Measurements from ENCODE around the gene MIDN.

The MIDN gene

DNA sequence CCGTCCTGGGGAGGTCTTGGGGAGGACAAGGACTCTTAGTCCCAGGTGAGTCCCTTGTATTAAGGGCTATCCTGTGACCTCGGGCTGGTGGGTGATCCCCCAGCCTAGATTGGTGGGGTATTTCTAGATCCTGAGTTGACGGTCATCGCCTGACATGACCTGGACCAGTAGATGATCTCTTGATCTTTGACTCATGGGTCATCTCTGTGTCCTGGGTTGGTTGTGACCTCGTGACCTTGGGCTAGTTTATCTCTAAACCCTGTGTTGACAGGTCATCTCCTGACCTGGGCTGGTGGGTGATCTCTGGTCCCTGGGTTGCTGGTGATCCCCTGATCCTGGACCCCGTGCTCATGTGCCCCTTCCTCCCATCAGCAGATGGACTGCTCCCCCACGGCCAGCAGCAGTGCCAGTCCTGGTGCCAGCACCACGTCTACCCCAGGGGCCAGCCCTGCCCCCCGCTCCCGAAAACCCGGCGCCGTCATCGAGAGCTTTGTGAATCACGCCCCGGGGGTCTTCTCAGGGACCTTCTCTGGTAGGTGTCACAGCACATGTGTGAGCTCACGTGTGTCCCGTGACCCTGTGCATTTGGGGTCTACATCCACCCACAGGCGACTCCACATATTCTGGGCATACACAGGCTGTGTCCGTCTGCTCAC is 6.3 kb downstream of the MIDN start:
- TF ChIP-seq, protein P1, sequence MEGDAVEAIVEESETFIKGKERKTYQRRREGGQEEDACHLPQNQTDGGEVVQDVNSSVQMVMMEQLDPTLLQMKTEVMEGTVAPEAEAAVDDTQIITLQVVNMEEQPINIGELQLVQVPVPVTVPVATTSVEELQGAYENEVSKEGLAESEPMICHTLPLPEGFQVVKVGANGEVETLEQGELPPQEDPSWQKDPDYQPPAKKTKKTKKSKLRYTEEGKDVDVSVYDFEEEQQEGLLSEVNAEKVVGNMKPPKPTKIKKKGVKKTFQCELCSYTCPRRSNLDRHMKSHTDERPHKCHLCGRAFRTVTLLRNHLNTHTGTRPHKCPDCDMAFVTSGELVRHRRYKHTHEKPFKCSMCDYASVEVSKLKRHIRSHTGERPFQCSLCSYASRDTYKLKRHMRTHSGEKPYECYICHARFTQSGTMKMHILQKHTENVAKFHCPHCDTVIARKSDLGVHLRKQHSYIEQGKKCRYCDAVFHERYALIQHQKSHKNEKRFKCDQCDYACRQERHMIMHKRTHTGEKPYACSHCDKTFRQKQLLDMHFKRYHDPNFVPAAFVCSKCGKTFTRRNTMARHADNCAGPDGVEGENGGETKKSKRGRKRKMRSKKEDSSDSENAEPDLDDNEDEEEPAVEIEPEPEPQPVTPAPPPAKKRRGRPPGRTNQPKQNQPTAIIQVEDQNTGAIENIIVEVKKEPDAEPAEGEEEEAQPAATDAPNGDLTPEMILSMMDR (IDR thresholded peaks at IDR 0.05; ENCODE audit: insufficient read depth, low read depth, low read length, missing control alignments) = no peak
- no peak for DNase-seq (ENCODE audit: low read depth)

DNA sequence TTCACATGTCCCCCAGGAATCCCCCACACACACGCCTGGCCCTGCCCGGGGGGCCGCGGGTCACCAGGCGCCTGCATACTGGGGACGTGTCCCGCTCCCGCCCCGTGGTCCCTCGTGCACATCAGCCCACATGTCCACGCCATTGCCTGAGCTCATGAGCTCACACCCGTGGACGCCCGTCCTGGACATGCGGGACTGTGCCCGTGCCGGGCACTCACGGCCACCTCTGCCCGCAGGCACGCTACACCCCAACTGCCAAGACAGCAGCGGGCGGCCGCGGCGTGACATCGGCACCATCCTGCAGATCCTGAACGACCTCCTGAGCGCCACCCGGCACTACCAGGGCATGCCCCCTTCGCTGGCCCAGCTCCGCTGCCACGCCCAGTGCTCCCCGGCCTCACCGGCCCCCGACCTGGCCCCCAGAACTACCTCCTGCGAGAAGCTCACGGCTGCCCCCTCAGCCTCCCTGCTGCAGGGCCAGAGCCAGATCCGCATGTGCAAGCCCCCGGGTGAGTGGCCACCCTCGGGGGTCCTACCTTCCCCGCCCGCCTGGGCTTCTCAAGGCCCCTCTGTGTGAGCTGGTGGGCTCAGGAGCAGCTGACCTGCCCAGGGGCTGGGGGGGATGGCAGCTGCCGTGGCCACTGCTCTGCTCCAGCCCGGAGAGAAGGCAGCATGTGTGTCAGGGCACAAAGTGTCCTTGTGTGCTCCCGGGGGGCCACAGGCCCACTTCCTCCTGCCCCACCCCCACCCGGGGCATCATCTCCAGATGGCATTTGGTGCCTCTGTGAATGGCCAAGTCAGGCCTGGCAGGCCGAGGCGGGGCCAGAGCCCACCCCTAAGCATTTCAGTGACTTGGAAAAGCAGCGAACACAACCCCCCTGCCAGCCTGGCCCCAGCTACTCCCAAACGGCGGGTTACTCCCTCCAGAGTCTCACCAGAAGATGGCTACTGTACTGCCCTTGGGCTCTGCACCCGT is 7.1 kb downstream of the MIDN start:
- TF ChIP-seq, protein P1 (IDR thresholded peaks at IDR 0.05; ENCODE audit: insufficient read depth, low read depth, low read length, missing control alignments) = no peak
- no peak for DNase-seq (ENCODE audit: low read depth)
- H3K4me3 ChIP-seq (ENCODE audit: low read depth, low read length) = no peak overlapping the region

More for the DNA sequence above, 6.3 kb downstream of the MIDN start:
- no peak overlapping the region for H3K4me3 ChIP-seq (ENCODE audit: low read depth, low read length)

DNA sequence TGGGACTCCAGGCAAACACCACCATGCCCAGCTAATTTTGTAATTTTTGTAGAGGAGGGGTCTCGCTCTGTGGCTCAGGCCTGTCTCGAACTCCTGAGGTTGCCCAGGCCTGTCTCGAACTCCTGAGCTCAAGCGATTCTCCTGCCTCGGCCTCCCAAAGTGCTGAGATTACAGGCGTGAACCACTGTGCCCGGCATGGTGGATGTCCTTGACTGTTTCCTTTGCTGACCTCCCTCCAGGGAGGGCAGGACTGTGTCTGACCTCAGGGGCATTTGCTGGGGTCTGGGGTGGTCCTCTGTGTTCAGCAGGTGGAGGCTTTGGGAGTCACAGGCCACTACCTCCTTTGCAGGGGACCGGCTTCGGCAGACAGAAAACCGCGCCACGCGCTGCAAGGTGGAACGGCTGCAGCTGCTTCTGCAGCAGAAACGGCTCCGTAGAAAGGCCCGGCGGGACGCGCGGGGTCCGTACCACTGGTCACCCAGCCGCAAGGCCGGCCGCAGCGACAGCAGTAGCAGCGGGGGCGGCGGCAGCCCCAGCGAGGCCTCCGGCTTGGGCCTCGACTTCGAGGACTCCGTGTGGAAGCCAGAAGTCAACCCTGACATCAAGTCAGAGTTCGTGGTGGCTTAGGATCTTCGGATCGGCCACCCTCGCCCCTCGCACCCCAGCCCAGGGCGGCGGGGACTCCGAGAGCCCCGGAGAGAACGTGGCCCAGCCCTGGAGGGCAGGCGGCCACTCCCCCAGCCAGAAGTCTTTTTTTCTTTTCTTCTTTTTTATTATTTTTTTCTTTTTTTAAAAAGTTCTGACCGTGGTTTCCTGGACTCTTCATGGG is 8.5 kb downstream of the MIDN start:
- TF ChIP-seq, protein P1 (IDR thresholded peaks at IDR 0.05; ENCODE audit: insufficient read depth, low read depth, low read length, missing control alignments) = no peak
- DNase-seq (ENCODE audit: low read depth) = no peak
- no peak overlapping the region for H3K4me3 ChIP-seq (ENCODE audit: low read depth, low read length)

DNA sequence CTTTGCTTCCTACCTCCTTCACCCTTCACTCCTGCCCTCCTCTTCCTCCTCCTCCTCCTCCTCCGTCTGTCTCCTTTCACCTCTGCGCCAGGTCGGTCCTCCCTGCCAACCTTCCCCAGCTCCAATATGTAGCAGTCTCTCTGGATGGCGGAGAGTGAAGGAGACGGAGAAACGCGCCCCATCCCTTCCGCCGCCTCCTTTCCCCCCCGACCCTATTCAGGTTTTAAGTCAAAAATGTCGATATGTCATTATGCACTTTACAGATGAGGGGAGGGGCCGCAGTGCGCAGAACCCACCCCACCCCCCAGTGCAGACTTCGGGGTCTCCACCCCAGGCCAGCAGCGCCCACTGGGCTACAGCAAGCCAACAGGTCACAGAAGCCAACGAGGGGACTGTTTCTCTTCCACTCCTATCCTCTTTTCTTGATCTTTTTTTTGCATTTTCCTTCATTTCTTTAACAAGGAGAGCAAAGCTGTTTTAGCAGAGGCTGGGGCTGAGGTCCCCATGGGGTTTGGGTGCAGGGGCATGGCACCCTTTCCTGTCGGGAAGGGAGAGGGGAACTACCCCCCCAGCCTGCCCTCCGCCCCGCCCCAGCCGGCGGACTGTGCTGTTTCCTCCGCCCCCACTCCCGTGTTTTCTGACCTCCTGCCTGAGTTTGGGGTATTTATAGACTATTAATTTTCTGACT is 9.2 kb downstream of the MIDN start:
- DNase-seq (ENCODE audit: low read depth) = no peak
- H3K4me3 ChIP-seq (ENCODE audit: low read depth, low read length) = peak overlapping the region; percentile 83
- TF ChIP-seq, protein P1 (IDR thresholded peaks at IDR 0.05; ENCODE audit: insufficient read depth, low read depth, low read length, missing control alignments) = no peak

DNA sequence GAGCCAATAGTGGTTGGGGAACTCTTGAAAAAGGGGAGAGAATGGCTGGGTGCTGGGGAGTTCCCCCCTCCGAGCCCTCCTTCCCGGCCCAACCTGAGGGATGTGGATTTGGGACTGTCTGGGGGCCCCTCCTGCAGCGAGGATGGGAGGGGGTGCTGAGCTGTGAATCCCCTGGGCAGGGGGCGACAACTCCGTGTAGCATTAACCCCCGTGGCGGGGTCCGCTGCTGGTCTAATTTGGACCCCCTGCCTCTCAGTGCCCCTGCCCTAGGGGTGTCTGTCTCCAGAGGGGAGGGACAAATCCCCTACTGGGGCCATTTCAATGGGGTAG is 9.7 kb downstream of the MIDN start:
- no peak for DNase-seq (ENCODE audit: low read depth)
- TF ChIP-seq, protein P1 (IDR thresholded peaks at IDR 0.05; ENCODE audit: insufficient read depth, low read depth, low read length, missing control alignments) = no peak
- H3K4me3 ChIP-seq (ENCODE audit: low read depth, low read length) = peak overlapping the region; percentile 83

DNA sequence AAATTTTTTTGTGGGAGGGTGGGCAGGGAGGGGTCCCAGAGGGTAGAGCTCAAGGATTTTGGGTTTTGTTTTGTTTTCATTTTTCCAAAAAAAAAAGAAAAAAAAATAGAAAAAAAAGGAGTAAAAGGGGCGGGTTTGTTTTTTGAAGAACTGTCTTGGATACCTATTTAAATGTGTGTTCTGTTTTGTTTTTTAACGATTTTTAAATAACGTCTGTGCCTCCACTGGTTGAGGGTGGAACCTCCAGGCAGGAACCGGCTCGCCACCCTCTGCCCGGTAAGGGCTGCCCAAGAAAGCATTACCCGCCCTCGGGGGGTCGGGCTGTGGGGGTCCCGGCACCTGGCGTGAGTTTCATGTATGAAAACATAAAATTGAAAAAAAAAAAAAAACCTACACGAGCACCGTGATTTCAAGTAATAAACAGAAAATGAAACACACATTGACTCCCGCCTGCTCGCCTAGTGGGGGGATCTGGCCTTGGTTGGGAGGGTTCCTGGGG is 10.4 kb downstream of the MIDN start:
- H3K4me3 ChIP-seq (ENCODE audit: low read depth, low read length) = peak overlapping the region; percentile 83
- TF ChIP-seq, protein P1 (IDR thresholded peaks at IDR 0.05; ENCODE audit: insufficient read depth, low read depth, low read length, missing control alignments) = no peak
- no peak for DNase-seq (ENCODE audit: low read depth)

Data from GM12865 (cell line).